GM19043 (cell line): ENCODE results near the gene STIMATE.

Experiments
- ATAC-seq: cut with Tn5 transposase; IDR thresholded peaks from one replicate; pipeline ENCODE4 v1.9.1; 2021; ENCODE audit warnings: low read depth; ENCODE audit not compliant: unreplicated experiment

Gene STIMATE

GRCh38 chr3:52827441-52827840 lies 69.9 kb downstream of the STIMATE start:
- ATAC-seq = no peak

GRCh38 chr3:52824037-52824436 lies 73.3 kb downstream of the STIMATE start:
- ATAC-seq = no peak

GRCh38 chr3:52822363-52822762 lies 75.0 kb downstream of the STIMATE start:
- ATAC-seq = no peak

- no peak for ATAC-seq
Observed at GRCh38 chr3:52820736-52821135, 76.6 kb downstream of the STIMATE start.

GRCh38 chr3:52819936-52820335 lies 77.4 kb downstream of the STIMATE start:
- no peak for ATAC-seq

GRCh38 chr3:52817860-52818259 lies 79.5 kb downstream of the STIMATE start:
- no peak for ATAC-seq

GRCh38 chr3:52817221-52817620 lies 80.1 kb downstream of the STIMATE start:
- no peak for ATAC-seq

GRCh38 chr3:52816654-52817053 lies 80.7 kb downstream of the STIMATE start:
- ATAC-seq = no peak

- ATAC-seq = no peak
Observed at GRCh38 chr3:52816199-52816598, 81.1 kb downstream of the STIMATE start.

- no peak for ATAC-seq
Observed at GRCh38 chr3:52813810-52814209, 83.5 kb downstream of the STIMATE start.

GRCh38 chr3:52811452-52812011 lies 85.8 kb downstream of the STIMATE start:
- ATAC-seq = no peak

GRCh38 chr3:52810923-52811322 lies 86.4 kb downstream of the STIMATE start:
- ATAC-seq = no peak

GRCh38 chr3:52809662-52810377 lies 87.5 kb downstream of the STIMATE start:
- no peak for ATAC-seq

GRCh38 chr3:52809149-52809548 lies 88.2 kb downstream of the STIMATE start:
- ATAC-seq = no peak

- ATAC-seq = no peak
Observed at GRCh38 chr3:52805270-52806039, 91.9 kb downstream of the STIMATE start.

- no peak for ATAC-seq
Observed at GRCh38 chr3:52801839-52802238, 95.5 kb downstream of the STIMATE start.

- no peak for ATAC-seq
Observed at GRCh38 chr3:52800079-52800478, 97.3 kb downstream of the STIMATE start.

- ATAC-seq = no peak
Observed at GRCh38 chr3:52798978-52799476, 98.3 kb downstream of the STIMATE start.

GRCh38 chr3:52798376-52798977 lies 98.9 kb downstream of the STIMATE start:
- no peak for ATAC-seq

GRCh38 chr3:52796411-52796810 lies 100.9 kb downstream of the STIMATE start:
- ATAC-seq = no peak

GRCh38 chr3:52795298-52795900 lies 101.9 kb downstream of the STIMATE start:
- ATAC-seq = no peak
